ENCODE data around the gene GABRG2. TPM values are rescaled to one million over a fixed set of nuclear protein-coding genes. Genes with fewer than 3 reads are reported as not detected.

GABRG2 gene
- total RNA-seq, 1 donor from 2014 or later: 0.81 TPM

DNA sequence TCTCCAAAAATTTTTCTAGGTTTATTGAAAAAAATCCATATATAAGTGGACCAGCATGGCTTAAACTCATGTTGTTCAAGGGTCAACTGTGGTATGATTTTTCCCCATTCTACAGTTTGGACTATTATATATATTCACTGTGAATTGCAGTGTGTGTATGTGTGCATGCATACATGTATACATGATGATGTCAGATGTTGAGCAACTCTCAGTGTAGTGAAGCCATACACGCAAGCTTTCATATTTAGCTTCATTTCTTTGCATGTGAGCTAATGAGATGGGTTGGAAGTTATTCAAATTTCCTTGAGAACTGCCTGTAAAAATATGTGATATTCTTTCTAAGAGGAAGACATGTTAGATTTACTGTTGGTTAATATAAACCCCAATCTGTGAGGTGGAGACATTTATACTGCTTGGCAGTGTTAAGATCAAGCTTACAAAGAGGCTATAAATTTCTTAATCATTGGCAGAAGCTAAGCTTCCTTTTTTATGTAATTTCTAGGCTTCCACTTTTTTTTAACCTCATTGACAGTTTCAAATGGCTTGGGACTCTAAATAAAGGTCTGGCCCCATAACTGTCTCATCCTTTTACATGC, 134.8 kb downstream of the GABRG2 start:
- TF ChIP-seq, protein P1, sequence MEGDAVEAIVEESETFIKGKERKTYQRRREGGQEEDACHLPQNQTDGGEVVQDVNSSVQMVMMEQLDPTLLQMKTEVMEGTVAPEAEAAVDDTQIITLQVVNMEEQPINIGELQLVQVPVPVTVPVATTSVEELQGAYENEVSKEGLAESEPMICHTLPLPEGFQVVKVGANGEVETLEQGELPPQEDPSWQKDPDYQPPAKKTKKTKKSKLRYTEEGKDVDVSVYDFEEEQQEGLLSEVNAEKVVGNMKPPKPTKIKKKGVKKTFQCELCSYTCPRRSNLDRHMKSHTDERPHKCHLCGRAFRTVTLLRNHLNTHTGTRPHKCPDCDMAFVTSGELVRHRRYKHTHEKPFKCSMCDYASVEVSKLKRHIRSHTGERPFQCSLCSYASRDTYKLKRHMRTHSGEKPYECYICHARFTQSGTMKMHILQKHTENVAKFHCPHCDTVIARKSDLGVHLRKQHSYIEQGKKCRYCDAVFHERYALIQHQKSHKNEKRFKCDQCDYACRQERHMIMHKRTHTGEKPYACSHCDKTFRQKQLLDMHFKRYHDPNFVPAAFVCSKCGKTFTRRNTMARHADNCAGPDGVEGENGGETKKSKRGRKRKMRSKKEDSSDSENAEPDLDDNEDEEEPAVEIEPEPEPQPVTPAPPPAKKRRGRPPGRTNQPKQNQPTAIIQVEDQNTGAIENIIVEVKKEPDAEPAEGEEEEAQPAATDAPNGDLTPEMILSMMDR (IDR thresholded peaks at IDR 0.05; ENCODE audit: unreplicated experiment): no peak
- H3K4me3 Mint-ChIP-seq (ENCODE audit: low read depth): no peak overlapping the region
- no peaks in the 10 kb centered on the region for H3K9me3 Mint-ChIP-seq (ENCODE audit: low read depth)
- no peaks in the 10 kb centered on the region for H3K36me3 Mint-ChIP-seq (ENCODE audit: insufficient read depth)
- H3K4me1 Mint-ChIP-seq (ENCODE audit: low read depth): no peaks in the 10 kb centered on the region
- no peak overlapping the region for H3K27ac Mint-ChIP-seq
- H3K27me3 Mint-ChIP-seq: no peaks in the 10 kb centered on the region
- no peak for DNase-seq (ENCODE audit: low spot score, unreplicated experiment)

Other genes starting within 250 kb of the GABRG2 start
- 0.19 TPM in 1 of 2 replicates, not detected in the other for gene GABRA1, start 219.7 kb upstream of the GABRG2 start, total RNA-seq

All from progenitor cell of endocrine pancreas (in vitro differentiated cells).